GM21515 (cell line): Measurements from ENCODE around the gene ULK4.
"Not testable (repeated sequence)": the region's sequence is repeated elsewhere in the genome, so short reads cannot be mapped to it uniquely, and the experiment has no call there.

Source experiments
- ATAC-seq: cut with Tn5 transposase; IDR thresholded peaks from one replicate; pipeline ENCODE4 v1.9.1; 2021; ENCODE audit not compliant: unreplicated experiment

The ULK4 gene

DNA sequence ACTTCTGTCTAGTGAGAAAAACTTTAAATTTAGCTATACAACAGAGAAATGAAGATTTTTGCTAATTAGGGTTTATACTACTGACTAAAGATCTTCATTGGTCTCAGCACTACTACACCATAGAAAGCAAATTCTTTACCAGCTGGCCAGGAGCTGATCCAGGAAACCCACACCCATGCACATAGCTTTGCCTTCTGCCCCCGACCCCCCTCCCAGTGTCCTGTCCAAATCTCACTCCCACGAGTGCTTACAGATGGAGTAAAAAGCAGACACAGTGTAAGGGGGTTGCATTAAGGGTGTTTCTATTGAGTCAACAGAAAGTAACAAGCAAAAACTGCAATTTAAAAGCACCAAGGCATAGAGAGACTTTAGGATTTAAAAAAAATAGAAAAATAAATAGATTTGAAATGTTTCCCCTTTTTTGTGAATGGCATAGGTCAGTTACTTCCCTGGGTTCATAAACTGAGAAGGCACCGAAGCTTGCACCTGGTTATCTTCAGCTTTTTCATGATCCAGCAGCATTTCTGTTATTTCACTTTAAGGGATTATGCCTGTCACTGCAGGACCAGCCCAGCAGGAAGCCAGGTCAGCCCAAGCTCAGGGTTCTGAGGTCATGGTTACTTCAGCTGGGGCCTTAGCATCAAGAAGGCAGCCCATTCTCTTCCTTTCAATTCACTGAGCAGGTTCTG lies 638.3 kb downstream of the ULK4 start:
- no peak for ATAC-seq

DNA sequence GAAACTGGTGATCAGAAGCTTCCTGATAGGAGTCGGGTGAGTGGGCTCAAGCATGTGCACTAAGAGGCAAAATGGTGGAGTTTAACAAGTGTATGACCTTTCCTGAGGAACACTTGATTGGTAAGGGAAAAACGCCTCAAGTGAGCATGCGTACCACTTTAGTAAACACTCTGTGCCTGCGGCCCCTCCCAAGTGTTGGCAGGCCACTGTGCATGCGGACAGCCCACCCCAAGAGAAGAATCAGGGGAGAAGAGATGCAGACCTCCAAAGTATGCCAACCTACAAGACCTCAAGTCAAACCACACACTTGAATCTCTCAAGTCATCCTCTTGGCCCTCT lies 640.3 kb downstream of the ULK4 start:
- ATAC-seq = no peak

DNA sequence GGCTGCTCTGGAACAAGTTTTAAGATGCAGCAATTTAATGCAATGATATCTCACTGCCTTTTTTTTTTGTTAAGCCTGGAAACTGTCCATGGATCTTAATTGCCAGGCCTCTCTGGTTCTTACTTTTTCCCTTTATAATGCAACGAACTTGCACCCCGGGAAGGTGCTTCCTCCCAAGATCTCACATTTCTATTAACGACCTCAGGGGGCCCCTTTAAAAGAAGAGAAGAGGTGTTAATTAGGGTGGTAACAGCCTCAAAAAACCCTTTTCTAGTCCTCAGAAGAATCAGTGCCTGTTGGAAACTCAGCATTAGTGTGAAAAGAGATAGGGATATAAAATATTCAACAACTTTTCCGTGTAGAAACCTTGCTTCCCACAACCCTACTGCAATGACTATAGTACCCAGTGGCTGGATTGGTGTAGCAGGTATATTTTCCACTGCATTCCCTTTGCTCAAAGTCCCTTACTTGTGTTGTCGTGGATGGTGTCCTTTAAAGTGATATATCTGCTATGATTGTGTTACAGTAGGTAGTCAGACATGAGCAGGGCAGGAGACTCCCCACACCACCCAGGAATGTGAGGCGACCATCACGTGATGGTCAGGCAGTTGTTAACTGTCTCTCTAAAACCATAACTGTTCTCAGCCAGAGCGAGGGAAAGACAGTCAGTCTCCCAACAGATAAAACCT lies 640.8 kb downstream of the ULK4 start:
- no peak for ATAC-seq

DNA sequence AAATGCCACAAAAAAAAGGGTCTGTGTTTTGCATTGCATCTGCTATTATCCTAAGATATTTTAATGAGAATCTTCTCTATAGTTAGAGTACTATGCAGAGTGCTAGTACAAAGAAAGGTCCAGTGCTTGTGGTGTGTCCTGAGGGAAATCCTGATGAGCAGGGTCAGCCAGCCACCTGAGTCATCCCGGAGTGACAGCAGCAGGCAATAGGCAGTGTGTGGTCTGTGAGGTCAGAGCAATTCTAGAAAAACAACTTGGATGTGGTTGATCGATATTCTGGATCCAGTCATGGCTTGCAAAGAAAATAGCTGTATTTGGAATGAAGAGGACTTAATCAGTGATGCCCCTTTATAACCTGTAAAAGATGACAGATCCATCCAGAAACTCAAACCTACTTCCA lies 643.4 kb downstream of the ULK4 start:
- no peak for ATAC-seq

DNA sequence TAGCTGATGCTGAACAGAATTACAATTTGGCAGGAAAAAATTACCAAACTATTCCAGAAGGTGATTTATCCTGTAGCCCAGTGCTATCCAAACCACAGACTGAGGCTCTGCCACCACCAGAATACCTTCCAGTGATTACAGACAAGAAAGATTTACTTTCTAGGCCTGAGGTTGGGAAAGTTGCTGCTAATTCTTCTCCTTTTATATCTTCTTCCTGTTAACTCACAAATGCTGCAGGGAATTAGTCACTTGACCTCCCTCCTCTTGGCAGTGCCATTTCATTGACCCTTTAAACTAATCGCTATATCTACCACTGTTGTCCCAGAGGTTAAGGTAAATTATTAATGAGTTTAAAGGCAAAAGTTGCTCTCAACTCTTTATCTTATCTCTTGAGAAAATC lies 644.2 kb downstream of the ULK4 start:
- no peak for ATAC-seq

DNA sequence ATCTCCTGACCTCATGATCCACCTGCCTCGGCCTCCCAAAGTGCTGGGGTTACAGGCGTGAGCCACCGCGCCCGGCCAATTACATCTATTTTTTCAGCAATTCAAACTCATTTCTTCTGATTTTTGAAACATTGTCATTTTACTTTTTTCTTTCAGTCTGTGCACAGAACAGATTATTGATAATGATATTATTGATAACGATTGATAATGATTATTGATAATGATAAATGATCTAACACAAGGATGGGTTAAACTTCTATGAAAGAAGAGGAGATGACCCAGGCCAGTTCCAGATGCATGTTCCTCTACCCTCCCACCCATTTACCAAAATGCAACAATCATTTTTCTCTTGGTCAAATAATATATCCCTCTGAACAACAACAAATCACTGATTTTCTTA lies 644.6 kb downstream of the ULK4 start:
- no peak for ATAC-seq

DNA sequence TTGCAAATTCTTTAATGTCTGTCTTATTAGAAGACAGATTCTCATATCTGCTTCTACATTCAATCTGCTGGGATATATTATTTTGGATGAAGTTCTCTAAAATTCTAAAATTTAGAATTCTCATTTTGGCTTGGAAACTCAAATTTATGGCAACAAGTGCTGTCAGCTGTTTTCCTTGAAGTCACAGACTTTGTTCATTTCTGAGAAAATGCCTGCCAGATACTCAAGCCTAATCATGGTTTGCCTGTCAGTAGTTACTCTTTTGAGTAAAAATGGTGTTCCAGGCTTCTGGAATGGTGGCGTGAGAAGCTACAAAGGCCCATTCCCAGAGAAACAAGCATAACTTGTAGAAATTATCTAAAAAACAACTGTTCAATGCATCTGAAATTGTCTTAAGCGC lies 646.8 kb downstream of the ULK4 start:
- ATAC-seq = no peak

DNA sequence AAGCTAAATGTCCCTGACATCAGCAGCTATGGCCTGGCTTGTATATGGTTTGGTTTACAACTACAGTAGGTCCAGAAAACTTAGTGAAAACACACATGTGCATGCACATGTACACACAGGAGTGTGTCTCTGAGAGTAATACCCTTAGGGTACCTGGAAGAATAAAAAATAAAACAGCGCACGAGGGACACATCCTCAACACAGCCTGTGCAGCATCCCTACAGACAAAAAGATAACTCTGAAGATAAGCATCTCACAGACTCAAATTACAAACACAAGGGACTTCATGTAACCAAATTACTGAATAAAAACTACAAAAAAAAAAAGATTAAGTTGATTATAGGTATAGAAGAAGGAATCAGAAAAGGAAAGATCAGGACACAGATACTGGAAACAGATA lies 653.8 kb downstream of the ULK4 start:
- ATAC-seq = no peak

DNA sequence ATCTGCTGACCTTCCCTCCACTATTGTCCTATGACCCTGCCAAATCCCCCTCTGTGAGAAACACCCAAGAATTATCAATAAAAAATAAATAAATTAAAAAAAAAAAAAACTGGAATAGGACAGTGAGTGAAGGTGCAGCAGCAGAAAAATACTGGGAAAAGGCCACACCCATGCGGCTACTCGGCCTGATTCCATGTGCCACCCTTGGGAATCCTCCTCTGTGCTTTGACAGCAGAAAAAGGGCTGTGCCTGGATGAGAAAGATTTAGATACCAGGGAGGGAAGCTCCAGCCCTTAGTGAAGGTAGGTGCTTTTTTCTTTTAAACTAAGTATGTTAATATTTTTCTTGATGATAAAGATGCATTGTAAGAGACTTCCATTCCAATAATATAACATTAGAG lies 654.8 kb downstream of the ULK4 start:
- ATAC-seq = no peak

DNA sequence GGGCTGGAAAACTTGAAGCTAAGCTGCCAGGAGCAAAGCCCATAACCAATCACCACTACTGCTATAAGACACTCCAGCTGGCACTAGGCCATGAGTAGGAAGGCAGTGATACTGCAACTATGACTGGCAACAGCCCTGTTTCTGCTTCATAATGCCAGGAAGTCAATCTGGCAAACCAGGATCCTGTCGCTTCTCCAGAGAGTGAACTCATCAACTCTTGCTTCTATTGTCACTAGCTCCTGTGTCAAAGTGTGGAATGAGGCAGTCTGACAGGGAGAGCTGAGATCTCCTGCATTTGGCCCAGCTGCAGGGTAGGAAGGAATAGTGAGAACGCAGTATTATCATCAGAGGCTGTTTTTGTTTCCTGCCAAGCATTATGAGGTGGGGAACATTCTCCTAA lies 657.3 kb downstream of the ULK4 start:
- no peak for ATAC-seq

DNA sequence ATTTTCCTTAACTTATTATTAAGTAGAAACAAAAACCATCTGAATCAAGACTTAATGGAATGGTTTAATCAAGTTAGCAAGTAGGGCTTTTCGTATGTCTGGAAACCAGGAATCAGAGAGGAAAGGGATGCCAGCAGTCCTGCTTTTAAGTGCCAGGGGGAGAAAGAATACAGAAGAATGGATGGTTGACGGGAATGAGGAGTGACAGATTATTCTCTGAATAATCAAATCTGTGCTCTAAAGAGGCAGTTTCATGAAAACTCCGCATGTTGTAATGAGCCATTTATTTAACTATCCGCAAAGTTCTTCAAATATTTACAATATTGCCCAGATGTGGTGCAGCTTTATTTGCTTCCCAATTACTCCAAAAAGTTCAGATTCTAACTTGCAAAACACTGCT lies 659.6 kb downstream of the ULK4 start:
- no peak for ATAC-seq

DNA sequence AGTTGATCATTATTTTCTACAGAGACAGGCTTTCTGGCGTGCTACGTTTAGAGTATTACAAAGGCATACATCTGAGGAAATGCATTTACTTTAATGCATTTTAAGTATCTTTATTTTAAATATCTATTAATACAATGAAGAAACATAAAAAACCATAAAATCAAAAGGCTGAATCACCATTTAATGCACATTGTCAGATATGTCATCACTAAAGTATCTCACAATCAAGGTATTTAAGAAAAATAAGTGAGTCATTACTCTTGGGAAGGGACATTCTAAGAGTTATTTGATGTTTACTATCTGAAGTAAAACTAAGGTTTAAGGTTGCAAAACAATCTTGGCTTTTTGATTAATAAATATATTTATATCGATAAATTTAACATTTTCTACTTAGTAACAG lies 660.4 kb downstream of the ULK4 start:
- no peak for ATAC-seq

DNA sequence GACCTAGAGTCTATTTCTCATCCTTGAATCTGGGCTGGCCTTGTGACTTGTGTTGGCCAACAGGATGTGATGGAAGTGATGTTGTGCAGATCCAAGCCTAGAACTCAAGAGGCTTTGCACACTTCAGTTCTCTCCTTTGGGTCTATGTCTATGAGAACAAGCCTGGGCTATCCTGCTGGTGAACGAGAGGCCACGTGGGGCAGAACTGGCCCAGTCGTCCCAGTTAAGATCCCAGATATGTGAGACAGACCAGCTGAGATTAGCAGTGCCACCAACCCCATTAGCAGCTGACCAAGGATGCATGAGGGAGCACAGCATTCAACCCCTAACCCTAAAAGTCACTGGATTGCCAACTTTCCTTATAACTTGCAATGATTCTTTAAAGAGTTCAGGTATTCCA lies 662.9 kb downstream of the ULK4 start:
- ATAC-seq = no peak

DNA sequence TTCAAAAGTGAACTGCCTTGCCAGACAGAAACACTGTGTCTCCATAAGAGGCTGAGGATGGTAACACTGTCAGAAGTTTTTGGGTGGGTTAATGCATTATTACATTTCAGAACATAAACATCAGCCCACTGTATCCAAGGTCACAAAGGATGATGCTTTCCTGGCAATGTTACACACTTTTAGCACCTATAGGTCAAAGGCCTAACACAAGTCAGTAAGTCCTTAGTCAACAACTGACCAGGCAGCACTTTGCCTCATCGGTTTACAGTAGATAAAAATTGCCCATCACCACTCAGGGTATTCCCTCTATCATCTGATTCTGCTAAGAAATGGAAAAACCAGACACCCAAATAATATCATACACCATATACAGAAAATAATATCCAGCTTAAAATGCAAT lies 664.2 kb downstream of the ULK4 start:
- no peak for ATAC-seq

DNA sequence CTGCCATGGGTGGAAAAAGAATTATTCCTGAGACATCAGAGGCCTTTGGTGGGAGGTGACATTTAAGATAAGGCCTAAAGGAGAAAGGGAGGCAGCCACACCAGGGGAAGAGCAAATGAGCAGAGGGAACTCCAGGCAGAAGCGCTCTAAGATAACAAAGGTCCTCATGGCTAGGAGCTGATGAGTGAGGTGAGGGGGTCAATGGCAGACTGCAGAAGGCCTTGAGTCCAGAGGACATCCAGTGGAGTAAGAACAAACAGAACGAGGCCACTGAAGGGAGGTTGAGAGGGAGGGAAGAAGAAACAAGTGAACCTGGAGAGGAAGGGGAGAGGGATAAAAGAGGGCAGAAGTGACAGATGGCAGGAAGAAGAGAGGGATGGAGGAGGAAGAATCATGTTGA lies 665.3 kb downstream of the ULK4 start:
- no peak for ATAC-seq

DNA sequence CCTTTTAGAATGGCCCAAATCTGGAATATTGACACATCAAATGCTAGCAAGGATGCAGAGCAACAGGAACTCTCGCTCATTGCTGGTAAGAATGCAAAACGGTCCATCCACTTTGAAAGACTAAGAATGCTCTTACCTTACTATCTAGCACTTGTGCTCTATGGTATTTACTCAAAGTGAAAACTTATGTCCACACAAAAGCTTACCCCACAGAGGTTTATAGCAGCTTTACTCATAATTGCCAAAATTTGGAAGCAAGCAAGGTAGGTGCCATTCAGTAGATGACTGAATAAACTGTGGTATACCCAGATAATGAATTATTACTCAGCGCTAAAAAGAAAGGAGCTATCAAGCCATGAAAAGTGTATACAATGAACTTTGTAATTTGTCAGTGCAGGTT lies 666.2 kb downstream of the ULK4 start:
- ATAC-seq = no peak

DNA sequence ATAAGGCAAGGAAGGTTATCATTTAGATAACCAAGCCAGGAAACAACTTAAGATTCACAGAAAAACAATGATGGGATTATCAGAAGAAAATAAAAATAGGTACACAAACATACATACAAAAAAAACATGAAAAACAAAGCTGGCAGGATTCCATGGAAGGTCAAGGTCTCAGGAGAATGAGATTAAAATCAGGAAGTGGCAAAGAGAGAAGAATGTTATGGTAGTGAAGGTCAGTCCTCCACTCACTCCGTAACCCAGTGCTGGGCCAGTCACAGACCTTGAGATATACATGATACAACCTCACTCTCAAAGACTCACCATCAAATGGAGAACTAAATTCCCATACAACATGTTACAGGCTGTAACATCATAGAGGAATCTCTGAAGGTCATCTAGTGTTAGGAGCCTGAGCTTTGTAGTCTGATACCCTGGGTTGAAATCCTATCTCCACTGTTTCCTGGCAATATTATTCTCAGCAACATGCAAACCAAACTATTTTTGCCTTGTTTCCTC lies 668.7 kb downstream of the ULK4 start:
- ATAC-seq = no peak

DNA sequence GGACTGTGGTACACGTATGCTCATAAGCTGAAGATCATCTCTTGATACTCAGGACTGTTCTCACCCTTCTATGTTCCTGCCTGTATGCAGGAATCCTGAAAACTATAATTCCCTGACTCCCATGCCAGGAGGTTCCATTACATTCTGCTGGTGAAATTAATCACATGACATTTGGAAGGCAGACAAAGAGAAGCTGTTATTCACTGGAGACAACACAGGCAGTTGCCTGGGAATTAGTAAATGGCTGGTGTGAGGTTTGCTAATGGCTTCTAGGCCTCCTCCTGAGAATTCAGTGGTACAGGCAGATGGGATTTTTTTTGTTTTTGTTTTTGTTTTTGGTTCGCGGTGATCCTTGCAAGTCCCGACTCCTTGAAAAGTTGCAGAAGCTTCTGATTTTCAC lies 671.2 kb downstream of the ULK4 start:
- no peak for ATAC-seq

DNA sequence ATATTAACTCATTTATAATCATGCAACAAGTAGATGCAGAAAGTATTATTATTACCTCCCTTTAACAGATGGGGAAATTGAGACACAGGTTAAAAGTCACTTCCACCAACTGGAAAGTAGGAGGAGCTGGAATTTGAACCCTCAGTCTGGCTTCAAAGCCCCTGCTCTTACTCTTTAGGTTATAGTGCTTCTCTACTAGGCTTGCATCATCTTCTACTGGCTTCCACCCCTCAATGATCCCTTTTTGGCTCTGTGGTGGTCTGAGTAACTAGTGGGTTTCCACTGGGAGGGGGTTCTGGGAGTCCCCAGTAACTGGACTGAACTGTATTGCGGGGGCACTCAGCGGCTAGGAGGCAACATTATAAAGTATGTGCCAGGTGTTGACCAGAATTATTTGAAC lies 671.6 kb downstream of the ULK4 start:
- ATAC-seq = no peak

DNA sequence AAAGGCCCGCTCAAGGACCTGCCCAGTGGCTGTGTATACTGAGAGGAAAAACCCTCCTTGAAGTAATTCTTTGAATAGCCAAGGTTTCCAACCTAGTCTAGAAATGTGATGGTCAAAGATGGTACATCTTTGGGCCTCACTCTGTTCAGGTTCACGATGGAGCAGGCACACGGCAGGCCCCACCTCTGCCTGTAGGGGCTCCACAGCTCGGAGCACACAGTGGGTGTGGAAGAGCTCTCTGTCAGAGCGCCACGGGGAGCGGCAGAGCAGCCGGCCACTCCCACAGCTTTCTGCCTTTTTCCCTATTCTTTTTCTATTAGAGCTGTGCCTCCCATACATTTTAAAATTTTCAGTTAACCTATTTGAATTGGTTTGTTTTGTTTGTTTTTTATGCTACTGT lies 673.1 kb downstream of the ULK4 start:
- no peak for ATAC-seq

DNA sequence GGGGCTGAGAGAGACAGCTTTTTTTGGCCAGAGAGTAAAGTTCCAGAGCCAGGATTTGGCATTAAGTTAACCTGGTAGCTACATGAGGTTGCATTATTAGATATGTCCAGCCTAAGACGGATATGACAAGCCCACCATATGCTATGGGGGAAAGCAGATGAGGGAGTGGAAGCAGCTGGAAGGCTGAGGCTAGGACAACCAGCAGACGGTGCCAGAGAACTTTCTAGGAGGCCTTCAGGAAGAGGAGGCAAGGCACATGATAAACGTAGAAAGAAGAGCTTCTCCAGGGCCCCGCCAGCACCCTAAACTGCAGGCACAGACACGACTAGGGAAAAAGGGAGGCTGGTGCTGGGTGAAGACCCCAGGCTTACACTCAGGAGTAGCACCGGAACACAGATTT lies 675.6 kb downstream of the ULK4 start:
- no peak for ATAC-seq

DNA sequence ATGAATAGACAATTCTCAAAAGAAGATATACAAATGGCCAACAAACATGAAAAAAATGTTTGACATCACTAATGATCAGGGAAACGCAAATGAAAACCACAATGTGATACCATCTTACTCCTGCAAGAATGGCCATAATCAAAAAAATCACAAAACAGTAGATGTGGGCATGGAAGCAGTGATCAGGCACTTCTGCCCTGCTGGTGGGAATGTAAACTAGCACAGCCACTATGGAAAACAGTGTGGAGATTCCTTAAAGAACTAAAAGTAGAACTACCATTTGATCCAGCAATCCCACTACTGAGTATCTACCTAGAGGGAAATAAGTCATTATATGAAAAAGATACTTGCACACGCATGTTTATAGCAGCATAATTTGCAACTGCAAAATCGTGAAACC lies 677.0 kb downstream of the ULK4 start:
- not testable (repeated sequence) for ATAC-seq
